ENCODE measurements around the gene PEPD.

The PEPD gene

GRCh38 chr19:33377586-33378475, 143.8 kb downstream of the PEPD start:
- no peak for DNase-seq

GRCh38 chr19:33376941-33377557, 144.5 kb downstream of the PEPD start:
- no peak for DNase-seq

- DNase-seq = no peak
These were observed 145.2 kb downstream of the PEPD start for GRCh38 chr19:33376423-33376822.

- no peak for DNase-seq
These were observed 145.8 kb downstream of the PEPD start for GRCh38 chr19:33375837-33376159.

GRCh38 chr19:33375156-33375836, 146.3 kb downstream of the PEPD start:
- no peak for DNase-seq

GRCh38 chr19:33374236-33374714, 147.3 kb downstream of the PEPD start:
- DNase-seq = no peak

GRCh38 chr19:33373453-33374235, 147.9 kb downstream of the PEPD start, which contains the start of gene CEBPG:
CEBPG (plus strand) TSS chr19:33373709; CDS start chr19:33379240, 5,531 bp downstream.
- DNase-seq = peak; percentile 98

- no peak for DNase-seq
These were observed 150.8 kb downstream of the PEPD start for GRCh38 chr19:33370783-33371182.

GRCh38 chr19:33368074-33368864, 153.3 kb downstream of the PEPD start:
- DNase-seq = no peak

- DNase-seq = no peak
These were observed 154.7 kb downstream of the PEPD start for GRCh38 chr19:33366897-33367296.

GRCh38 chr19:33366127-33366526, 155.5 kb downstream of the PEPD start:
- DNase-seq = no peak

- DNase-seq = no peak
These were observed 155.9 kb downstream of the PEPD start for GRCh38 chr19:33365691-33366090.

GRCh38 chr19:33363476-33363875, 158.1 kb downstream of the PEPD start:
- DNase-seq = no peak

- DNase-seq = no peak
These were observed 158.9 kb downstream of the PEPD start for GRCh38 chr19:33362508-33363228.

- no peak for DNase-seq
These were observed 162.0 kb downstream of the PEPD start for GRCh38 chr19:33359581-33359980.

GRCh38 chr19:33358408-33358807, 163.2 kb downstream of the PEPD start:
- DNase-seq = no peak

GRCh38 chr19:33357556-33357955, 164.0 kb downstream of the PEPD start:
- no peak for DNase-seq

GRCh38 chr19:33355535-33355934, 166.1 kb downstream of the PEPD start:
- DNase-seq = no peak

GRCh38 chr19:33350538-33351309, 170.9 kb downstream of the PEPD start:
- DNase-seq = no peak
